Neural cell (in vitro differentiated cells): ENCODE results near the gene SLC2A14. TPM values are rescaled to one million over a fixed set of nuclear protein-coding genes. Genes with fewer than 3 reads are reported as not detected.
"Not testable (repeated sequence)": the region's sequence is repeated elsewhere in the genome, so short reads cannot be mapped to it uniquely, and the experiment has no call there.

Experiments
- H2AFZ ChIP-seq: fragments of 200-600, 300-800 bp; sonication (generic), shearing (Covaris generic); 2 replicates; pipeline ENCODE4 v1.6.0; 2014; ENCODE audit warnings: low read depth, mild to moderate bottlenecking, antibody characterized with exemption, low read length, moderate library complexity
- H3F3A ChIP-seq: fragments of 200-600 bp; shearing (Covaris generic); 2 replicates; pipeline ENCODE4 v1.6.1; 2016; ENCODE audit warnings: mild to moderate bottlenecking, moderate library complexity, mixed read lengths, antibody characterized with exemption, low read length; ENCODE audit not compliant: insufficient read depth, poor library complexity, severe bottlenecking
- H3K27ac ChIP-seq: fragments of 200-600, 300-800 bp; sonication (generic), shearing (Covaris generic); 2 replicates; pipeline ENCODE4 v1.5.1; 2014; ENCODE audit warnings: mild to moderate bottlenecking, low read length, moderate library complexity
- H3K27me3 ChIP-seq: fragments of 300-800, 200-600 bp; sonication (generic), shearing (Covaris generic); 2 replicates; pipeline ENCODE4 v1.6.0; 2014; ENCODE audit warnings: mild to moderate bottlenecking, low read depth, low read length, moderate library complexity; ENCODE audit not compliant: insufficient read depth
- H3K36me3 ChIP-seq: fragments of 300-800, 200-600 bp; sonication (generic), shearing (Covaris generic); 2 replicates; pipeline ENCODE4 v1.5.1; 2014; ENCODE audit warnings: mild to moderate bottlenecking, antibody characterized with exemption, low read length, moderate library complexity; ENCODE audit not compliant: insufficient read depth
- H3K4me2 ChIP-seq: fragments of 300-800, 200-600 bp; sonication (generic), shearing (Covaris generic); 2 replicates; pipeline ENCODE4 v1.6.0; 2014; ENCODE audit warnings: mild to moderate bottlenecking, low read length
- H3K4me3 ChIP-seq: fragments of 300-800, 200-600 bp; sonication (generic), shearing (Covaris generic); 2 replicates; pipeline ENCODE4 v1.5.1; 2014; ENCODE audit warnings: mild to moderate bottlenecking, low read length, moderate library complexity
- H3K79me2 ChIP-seq: fragments of 200-600 bp; shearing (Covaris generic); replicated peaks from 2 replicates; pipeline ENCODE4 v1.6.0; 2014; ENCODE audit warnings: mild to moderate bottlenecking, low read length, moderate library complexity; ENCODE audit not compliant: insufficient read depth
- H3K9ac ChIP-seq: fragments of 300-800, 200-600 bp; sonication (generic), shearing (Covaris generic); 2 replicates; pipeline ENCODE4 v1.6.1; 2016; ENCODE audit warnings: mild to moderate bottlenecking, low read length, mixed read lengths
- H3K9me2 ChIP-seq: fragments of 200-600 bp; shearing (Covaris generic); 2 replicates; pipeline ENCODE4 v1.6.1; 2016; ENCODE audit warnings: mild to moderate bottlenecking, low read length, mixed read lengths; ENCODE audit not compliant: insufficient read depth
- H3K9me3 ChIP-seq: fragments of 200-600, 300-800 bp; sonication (generic), shearing (Covaris generic); 2 replicates; pipeline ENCODE4 v1.6.1; 2016; ENCODE audit warnings: mild to moderate bottlenecking, mixed run types, low read length, moderate library complexity, mixed read lengths
- H4K20me1 ChIP-seq: fragments of 200-600 bp; shearing (Covaris generic); 2 replicates; pipeline ENCODE4 v1.6.1; 2016; ENCODE audit warnings: mild to moderate bottlenecking, mixed run types; ENCODE audit not compliant: insufficient read depth
- CTCF ChIP-seq: fragments of 450-650 bp; IDR thresholded peaks from 2 replicates; pipeline ENCODE4 v1.5.1; 2014; ENCODE audit warnings: antibody characterized with exemption, mild to moderate bottlenecking, moderate library complexity; ENCODE audit not compliant: poor library complexity, severe bottlenecking
- EP300 ChIP-seq: fragments of 450-650 bp; conservative IDR thresholded peaks from 2 replicates; pipeline ENCODE4 v1.6.1; 2014; ENCODE audit warnings: antibody characterized with exemption, mild to moderate bottlenecking, moderate library complexity; ENCODE audit not compliant: poor library complexity, severe bottlenecking
- EZH2 ChIP-seq: fragments of 200-600, 300-800 bp; shearing (Covaris generic), sonication (generic); IDR thresholded peaks from 2 replicates; pipeline ENCODE4 v1.6.1; 2014; ENCODE audit warnings: antibody characterized with exemption, low read length, borderline replicate concordance, mild to moderate bottlenecking; ENCODE audit not compliant: insufficient read depth, poor library complexity, severe bottlenecking
- MXI1 ChIP-seq: fragments of 450-650 bp; conservative IDR thresholded peaks from 2 replicates; pipeline ENCODE4 v1.6.1; 2014; ENCODE audit warnings: antibody characterized with exemption, mild to moderate bottlenecking; ENCODE audit not compliant: poor library complexity, severe bottlenecking
- POLR2AphosphoS5 ChIP-seq: IDR thresholded peaks from 2 replicates; pipeline ENCODE4 v1.6.1; 2012
- RAD21 ChIP-seq: fragments of 450-650 bp; conservative IDR thresholded peaks from 2 replicates; pipeline ENCODE4 v1.6.1; 2014; ENCODE audit warnings: antibody characterized with exemption, mild to moderate bottlenecking, moderate library complexity
- REST ChIP-seq: IDR thresholded peaks from 2 replicates; pipeline ENCODE4 v1.6.1; 2012; ENCODE audit warnings: borderline replicate concordance
- SMC3 ChIP-seq: fragments of 450-650 bp; conservative IDR thresholded peaks from 2 replicates; pipeline ENCODE4 v1.6.1; 2014; ENCODE audit warnings: antibody characterized with exemption, mild to moderate bottlenecking, moderate library complexity; ENCODE audit not compliant: poor library complexity
- TAF1 ChIP-seq: IDR thresholded peaks from 2 replicates; pipeline ENCODE4 v1.6.1; 2012; ENCODE audit warnings: low read depth
- polyA plus RNA-seq: library from polyadenylated mRNA; depleted of rRNA; stranded (reverse); fragments of >200 nt; gene quantifications from 2 replicates; pipeline ENCODE4 v1.2.3, GENCODE V29; 2014

The SLC2A14 gene
- polyA plus RNA-seq, 1 donor from 2014 or later: not detected

GRCh38 chr12:7892186-7892980, 19.7 kb upstream of the SLC2A14 start:
- Histone ChIP-seq H3K4me3 (no peak overlapping the region), H3K79me2 (no peaks in the 10 kb centered on the region), H3K27ac (no peak overlapping the region), H3K27me3 (no peaks in the 10 kb centered on the region), H3K9me3 (no peaks in the 10 kb centered on the region), H3F3A (no peaks in the 10 kb centered on the region), H3K9ac (no peak overlapping the region), H4K20me1 (no peaks in the 10 kb centered on the region), H3K36me3 (no peaks in the 10 kb centered on the region), H3K9me2 (no peaks in the 10 kb centered on the region), H3K4me2 (no peak overlapping the region), H2AFZ (no peak overlapping the region)
- no peak for TF ChIP-seq TAF1
- no peak for TF ChIP-seq SMC3
- TF ChIP-seq RAD21: no peak
- TF ChIP-seq REST: no peak
- TF ChIP-seq EP300: no peak
- no peak for TF ChIP-seq POLR2AphosphoS5
- no peak for TF ChIP-seq EZH2
- TF ChIP-seq MXI1: no peak
- TF ChIP-seq CTCF: no peak

DNA sequence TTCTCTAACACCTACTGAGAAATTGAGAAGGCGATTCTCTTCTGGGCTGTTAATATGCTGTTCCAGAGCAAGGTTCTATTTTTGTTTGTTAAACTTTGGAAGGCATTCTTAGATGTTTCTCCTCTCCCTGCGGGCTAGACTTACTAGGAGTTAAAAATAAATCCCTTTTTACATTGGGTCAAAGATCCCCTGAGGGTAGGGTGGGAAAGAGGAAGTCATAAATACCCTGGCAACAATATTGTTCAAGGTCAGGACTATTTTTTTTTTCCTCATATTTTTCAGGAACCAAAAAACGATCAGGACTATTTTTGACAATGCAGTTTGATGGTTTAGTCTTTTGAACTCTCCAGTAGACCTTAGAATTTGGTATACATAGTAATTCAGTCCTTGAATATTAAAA, 12.0 kb upstream of the SLC2A14 start:
- H3F3A ChIP-seq: no peaks in the 10 kb centered on the region
- no peaks in the 10 kb centered on the region for H3K36me3 ChIP-seq
- H3K9me3 ChIP-seq: no peaks in the 10 kb centered on the region
- TF ChIP-seq CTCF (no peak), EP300 (no peak), SMC3 (no peak), REST (no peak), EZH2 (no peak), RAD21 (no peak), POLR2AphosphoS5 (no peak), TAF1 (no peak), MXI1 (no peak)
- no peak overlapping the region for H3K27ac ChIP-seq
- H3K9me2 ChIP-seq: no peaks in the 10 kb centered on the region
- no peak overlapping the region for H3K4me2 ChIP-seq
- no peaks in the 10 kb centered on the region for H3K79me2 ChIP-seq
- no peaks in the 10 kb centered on the region for H4K20me1 ChIP-seq
- no peak overlapping the region for H3K9ac ChIP-seq
- no peak overlapping the region for H2AFZ ChIP-seq
- H3K27me3 ChIP-seq: no peaks in the 10 kb centered on the region
- no peak overlapping the region for H3K4me3 ChIP-seq

DNA sequence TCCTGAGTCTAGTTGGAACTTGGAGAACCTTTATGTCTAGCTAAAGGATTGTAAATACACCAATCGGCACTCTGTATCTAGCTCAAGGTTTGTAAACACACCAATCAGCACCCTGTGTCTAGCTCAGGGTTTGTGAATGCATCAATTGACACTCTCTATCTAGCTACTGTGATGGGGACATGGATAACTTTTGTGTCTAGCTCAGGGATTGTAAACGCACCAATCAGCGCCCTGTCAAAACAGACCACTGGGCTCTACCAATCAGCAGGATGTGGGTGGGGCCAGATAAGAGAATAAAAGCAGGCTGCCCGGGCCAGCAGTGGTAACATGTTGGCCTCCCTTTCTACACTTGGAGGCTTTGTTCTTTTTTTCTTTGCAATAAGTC, 9.0 kb upstream of the SLC2A14 start:
- H3K79me2 ChIP-seq, H3K9ac ChIP-seq, H3F3A ChIP-seq, H3K4me3 ChIP-seq, H4K20me1 ChIP-seq, H2AFZ ChIP-seq, H3K27me3 ChIP-seq, H3K4me2 ChIP-seq, H3K27ac ChIP-seq, H3K9me3 ChIP-seq, H3K9me2 ChIP-seq, H3K36me3 ChIP-seq: not testable (repeated sequence)
